Parathyroid adenoma (tissue), 2 donors: ENCODE measurements around the gene BLVRB.
"Not testable (repeated sequence)": the region's sequence is repeated elsewhere in the genome, so short reads cannot be mapped to it uniquely, and the experiment has no call there.

Source experiments
- H2AFZ ChIP-seq: fragments of 300-600 bp; sonication (generic); one replicate; pipeline ENCODE4 v1.7.0; 2017; ENCODE audit warnings: antibody characterized with exemption, mild to moderate bottlenecking
- H3K27ac ChIP-seq: fragments of 300-600 bp; sonication (generic); one replicate; pipeline ENCODE4 v1.7.0; 2017
- H3K27me3 ChIP-seq: fragments of 300-600 bp; sonication (generic); one replicate; pipeline ENCODE4 v1.7.0; 2017; ENCODE audit warnings: low read length; ENCODE audit not compliant: control insufficient read depth, insufficient read depth
- H3K36me3 ChIP-seq: fragments of 300-600 bp; sonication (generic); one replicate; pipeline ENCODE4 v1.7.0; 2017; ENCODE audit warnings: low read length; ENCODE audit not compliant: control insufficient read depth, insufficient read depth
- H3K4me1 ChIP-seq: fragments of 300-600 bp; sonication (generic); one replicate; pipeline ENCODE4 v1.7.0; 2017; ENCODE audit warnings: control low read depth
- H3K4me2 ChIP-seq: fragments of 300-600 bp; sonication (generic); one replicate; pipeline ENCODE4 v1.7.0; 2017; ENCODE audit warnings: low read length
- H3K4me3 ChIP-seq: fragments of 300-600 bp; sonication (generic); one replicate; pipeline ENCODE4 v1.7.0; 2017; ENCODE audit warnings: low read depth, low read length
- H3K79me2 ChIP-seq: fragments of 300-600 bp; sonication (generic); one replicate; pipeline ENCODE4 v1.7.0; 2017; ENCODE audit warnings: control low read depth
- H3K9ac ChIP-seq: fragments of 300-600 bp; sonication (generic); one replicate; pipeline ENCODE4 v1.7.0; 2017; ENCODE audit warnings: mild to moderate bottlenecking
- H3K9me3 ChIP-seq: fragments of 300-600 bp; sonication (generic); one replicate; pipeline ENCODE4 v1.7.0; 2017; ENCODE audit warnings: low read length; ENCODE audit not compliant: control insufficient read depth
- TF ChIP-seq, protein P1 (sequence below): fragments of 300-600 bp; sonication (generic); IDR thresholded peaks from one replicate; pipeline ENCODE4 v1.7.0; 2017; ENCODE audit warnings: antibody characterized with exemption, mild to moderate bottlenecking
- donor health status: primary hyperparathyroidism.

Gene BLVRB

DNA sequence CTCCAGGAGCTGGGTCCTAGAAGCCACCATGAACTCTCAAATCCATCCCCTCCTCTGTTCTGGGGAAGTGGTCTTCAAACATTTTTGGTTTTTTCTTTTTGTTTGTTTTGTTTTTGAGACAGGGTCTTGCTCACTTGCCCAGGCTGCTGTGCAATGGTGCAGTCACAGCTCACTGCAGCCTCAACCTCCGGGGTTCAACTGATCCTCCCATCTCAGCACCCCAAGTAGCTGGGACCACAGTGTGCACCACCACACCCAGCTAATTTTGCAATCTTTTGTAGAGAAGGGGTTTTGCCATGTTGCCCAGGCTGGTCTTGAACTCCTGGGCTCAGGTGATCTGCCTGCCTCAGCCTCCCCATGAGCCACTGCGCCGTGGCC is 7.0 kb downstream of the BLVRB start:
- Histone ChIP-seq H3K36me3 (no peaks in the 10 kb centered on the region), H3K27me3 (no peaks in the 10 kb centered on the region), H3K4me2 (no peak overlapping the region), H3K4me3 (no peak overlapping the region), H3K9me3 (no peaks in the 10 kb centered on the region), H3K27ac (no peak overlapping the region), H3K9ac (no peak overlapping the region), H2AFZ (no peak overlapping the region), H3K79me2 (no peaks in the 10 kb centered on the region), H3K4me1 (no peaks in the 10 kb centered on the region)
- TF ChIP-seq, protein P1, sequence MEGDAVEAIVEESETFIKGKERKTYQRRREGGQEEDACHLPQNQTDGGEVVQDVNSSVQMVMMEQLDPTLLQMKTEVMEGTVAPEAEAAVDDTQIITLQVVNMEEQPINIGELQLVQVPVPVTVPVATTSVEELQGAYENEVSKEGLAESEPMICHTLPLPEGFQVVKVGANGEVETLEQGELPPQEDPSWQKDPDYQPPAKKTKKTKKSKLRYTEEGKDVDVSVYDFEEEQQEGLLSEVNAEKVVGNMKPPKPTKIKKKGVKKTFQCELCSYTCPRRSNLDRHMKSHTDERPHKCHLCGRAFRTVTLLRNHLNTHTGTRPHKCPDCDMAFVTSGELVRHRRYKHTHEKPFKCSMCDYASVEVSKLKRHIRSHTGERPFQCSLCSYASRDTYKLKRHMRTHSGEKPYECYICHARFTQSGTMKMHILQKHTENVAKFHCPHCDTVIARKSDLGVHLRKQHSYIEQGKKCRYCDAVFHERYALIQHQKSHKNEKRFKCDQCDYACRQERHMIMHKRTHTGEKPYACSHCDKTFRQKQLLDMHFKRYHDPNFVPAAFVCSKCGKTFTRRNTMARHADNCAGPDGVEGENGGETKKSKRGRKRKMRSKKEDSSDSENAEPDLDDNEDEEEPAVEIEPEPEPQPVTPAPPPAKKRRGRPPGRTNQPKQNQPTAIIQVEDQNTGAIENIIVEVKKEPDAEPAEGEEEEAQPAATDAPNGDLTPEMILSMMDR, result no peak

DNA sequence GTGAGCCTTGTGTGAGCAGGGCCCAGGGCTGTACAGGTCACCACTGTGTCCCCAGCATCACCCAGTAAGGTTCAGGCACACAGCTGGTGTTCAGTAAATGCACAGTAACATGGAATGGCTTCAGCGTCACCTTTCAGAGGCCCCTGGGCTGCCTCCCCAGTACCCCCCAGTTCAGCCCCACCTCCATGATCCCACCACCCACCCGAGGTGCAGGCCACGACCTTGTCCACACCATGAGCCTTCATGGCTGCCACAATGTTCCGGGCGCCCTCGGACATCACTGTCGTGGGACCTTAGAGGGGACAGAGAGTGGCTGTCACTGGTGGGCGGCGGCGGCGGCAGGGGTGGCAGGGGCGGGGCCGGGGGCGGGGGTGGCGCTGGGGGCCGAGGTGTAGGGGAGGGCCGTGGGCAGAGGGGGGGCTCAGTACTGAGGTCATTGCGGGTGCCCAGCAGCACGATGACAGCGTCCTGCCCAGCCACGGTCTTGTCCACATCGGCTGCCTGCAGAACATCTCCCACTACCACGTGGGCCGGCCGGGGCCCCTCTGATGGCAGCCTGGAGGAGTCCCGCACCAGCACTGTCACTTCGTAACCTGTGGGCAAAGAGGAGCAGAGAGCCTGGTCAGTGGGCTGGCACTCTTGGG is 7.5 kb downstream of the BLVRB start:
- H3K4me1 ChIP-seq, result no peaks in the 10 kb centered on the region
- H2AFZ ChIP-seq, result no peak overlapping the region
- no peak overlapping the region for H3K27ac ChIP-seq
- TF ChIP-seq, protein P1, result no peak
- H3K36me3 ChIP-seq, result no peaks in the 10 kb centered on the region
- no peaks in the 10 kb centered on the region for H3K27me3 ChIP-seq
- H3K9me3 ChIP-seq, result no peaks in the 10 kb centered on the region
- H3K9ac ChIP-seq, result no peak overlapping the region
- no peak overlapping the region for H3K4me3 ChIP-seq
- H3K4me2 ChIP-seq, result no peak overlapping the region
- no peaks in the 10 kb centered on the region for H3K79me2 ChIP-seq

DNA sequence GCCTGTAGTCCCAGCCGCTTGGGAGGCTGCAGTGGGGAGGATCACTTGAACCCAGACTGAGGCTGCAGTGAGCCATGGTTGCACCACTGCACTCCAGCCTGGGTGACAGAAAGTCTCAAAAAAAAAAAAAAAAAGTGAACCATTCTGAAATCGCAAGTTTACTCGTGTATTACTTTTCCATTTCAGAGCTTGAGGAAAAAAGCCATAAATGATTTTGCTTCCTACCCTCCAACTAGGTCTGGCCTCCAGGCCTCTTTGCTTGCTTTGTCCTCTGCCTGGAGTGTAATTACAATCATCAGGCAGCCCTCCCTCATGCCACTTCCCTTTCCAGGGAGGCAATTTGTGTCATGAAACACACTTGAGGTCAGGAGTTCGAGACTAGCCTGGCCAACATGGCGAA is 8.5 kb downstream of the BLVRB start:
- H3K79me2 ChIP-seq, result no peaks in the 10 kb centered on the region
- no peaks in the 10 kb centered on the region for H3K9me3 ChIP-seq
- TF ChIP-seq, protein P1, result no peak

DNA sequence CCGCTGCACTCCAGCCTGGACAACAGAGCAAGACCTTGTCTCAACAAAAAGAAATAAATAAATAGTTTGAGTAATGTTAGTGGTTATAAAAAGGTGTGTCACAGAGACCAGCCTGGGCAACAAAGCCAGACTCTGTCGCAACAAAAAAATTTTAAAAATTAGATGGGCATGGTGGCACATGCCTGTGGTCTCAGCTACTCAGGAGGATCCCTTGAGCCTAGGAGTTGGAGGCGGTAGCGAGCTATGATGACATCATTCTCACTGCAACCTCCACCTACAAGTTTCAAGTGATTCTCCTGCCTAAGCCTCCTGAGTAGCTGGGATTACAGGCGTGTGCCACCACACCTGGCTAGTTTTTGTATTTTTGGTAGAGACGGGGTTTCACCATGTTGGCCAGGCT is 11.6 kb downstream of the BLVRB start:
- H3K27ac ChIP-seq, result not testable (repeated sequence)

More for the DNA sequence above, 8.5 kb downstream of the BLVRB start:
- Histone ChIP-seq H3K36me3 (no peaks in the 10 kb centered on the region), H3K4me2 (no peak overlapping the region), H3K27ac (no peak overlapping the region), H3K9ac (no peak overlapping the region), H3K4me3 (no peak overlapping the region), H3K4me1 (no peaks in the 10 kb centered on the region), H3K27me3 (no peaks in the 10 kb centered on the region), H2AFZ (no peak overlapping the region)

DNA sequence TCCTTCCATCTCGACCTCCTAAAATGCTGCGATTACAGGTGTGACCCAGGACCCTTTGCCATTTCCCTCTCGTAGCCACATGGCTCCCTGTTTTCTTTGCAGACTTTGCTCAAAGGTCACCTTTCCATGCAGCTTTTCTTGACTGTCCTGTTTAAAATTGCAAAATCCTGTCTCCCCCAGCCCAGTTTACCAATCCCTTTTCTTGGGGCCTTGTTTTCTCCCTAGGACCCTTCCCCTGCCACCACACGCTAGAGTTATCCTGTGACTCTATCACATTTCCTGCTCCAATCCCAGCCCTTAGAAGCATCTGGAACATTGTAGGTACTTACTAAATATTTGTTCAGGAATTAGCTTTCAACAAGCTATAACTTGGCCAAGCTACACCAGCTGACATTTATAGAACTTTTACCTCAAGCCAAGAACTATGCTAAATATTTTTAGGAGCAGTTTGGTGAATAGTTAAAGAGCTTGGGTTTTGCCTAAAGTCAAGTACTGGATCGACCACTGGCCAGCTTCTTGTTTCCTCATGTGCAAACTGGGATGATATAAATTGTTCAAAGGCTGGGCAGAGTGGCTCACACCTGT is 12.3 kb downstream of the BLVRB start:
- no peak overlapping the region for H2AFZ ChIP-seq
- H3K36me3 ChIP-seq, result no peaks in the 10 kb centered on the region
- no peaks in the 10 kb centered on the region for H3K79me2 ChIP-seq
- H3K27me3 ChIP-seq, result no peaks in the 10 kb centered on the region
- no peak overlapping the region for H3K27ac ChIP-seq
- no peaks in the 10 kb centered on the region for H3K4me1 ChIP-seq
- H3K4me3 ChIP-seq, result no peak overlapping the region
- TF ChIP-seq, protein P1, result no peak
- H3K4me2 ChIP-seq, result no peak overlapping the region
- no peak overlapping the region for H3K9ac ChIP-seq
- no peaks in the 10 kb centered on the region for H3K9me3 ChIP-seq

More for the DNA sequence above, 11.6 kb downstream of the BLVRB start:
- H3K4me2 ChIP-seq, H2AFZ ChIP-seq, H3K36me3 ChIP-seq, H3K79me2 ChIP-seq, H3K9me3 ChIP-seq, H3K4me1 ChIP-seq, H3K4me3 ChIP-seq, H3K9ac ChIP-seq, H3K27me3 ChIP-seq: not testable (repeated sequence)
